Activated CD8-positive, alpha-beta memory T cell treated with anti-CD3 and anti-CD28 coated beads, Interleukin-2, amount 50 U/mL, for 24 hours (primary cell): ENCODE results near the gene GCLC.
A peak's percentile ranks its signal among the peaks of the same experiment; 100 is the strongest.
"Not testable (repeated sequence)": the region's sequence is repeated elsewhere in the genome, so short reads cannot be mapped to it uniquely, and the experiment has no call there.

Experiments used
- DNase-seq: peaks from one replicate; pipeline ENCODE4 v3.0.0-alpha.2; 2020; ENCODE audit errors: extremely low read depth

The GCLC gene

GRCh38 chr6:53544470-53545308 is at the start of gene GCLC:
Gene GCLC, minus strand, starts transcription at chr6:53545101. Its CDS starts 456 bp downstream, at chr6:53544645.
- peak; percentile 76 for DNase-seq

DNA sequence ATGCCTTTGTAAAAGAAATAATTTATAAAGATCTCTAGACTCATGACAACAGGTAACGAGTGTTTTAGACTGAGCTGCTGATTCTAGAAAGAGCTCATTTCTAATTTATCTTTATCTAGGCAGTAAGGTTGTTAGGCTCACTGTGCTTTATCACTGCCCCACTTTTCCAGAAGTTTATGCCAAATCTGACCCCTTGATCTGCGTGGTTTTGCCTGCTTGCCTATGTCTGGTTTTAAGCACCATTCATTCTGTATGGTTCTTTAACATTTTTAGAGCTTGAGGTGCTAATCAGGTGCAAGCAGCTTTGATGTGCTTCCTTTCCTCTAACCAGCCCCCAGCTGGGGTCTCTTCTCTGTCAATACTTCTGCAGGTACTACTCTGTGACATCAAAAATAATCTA is 49.7 kb upstream of the GCLC start:
- no peak for DNase-seq

- no peak for DNase-seq
Measured at GRCh38 chr6:53593001-53593488, 48.1 kb upstream of the GCLC start.

- DNase-seq: no peak
Measured at GRCh38 chr6:53591873-53592272, 47.0 kb upstream of the GCLC start.

GRCh38 chr6:53588816-53589509 is 44.1 kb upstream of the GCLC start:
- DNase-seq: no peak

- DNase-seq: no peak
Measured at GRCh38 chr6:53587291-53587690, 42.4 kb upstream of the GCLC start.

GRCh38 chr6:53585208-53585900 is 40.5 kb upstream of the GCLC start:
- no peak for DNase-seq

GRCh38 chr6:53584726-53585125 is 39.8 kb upstream of the GCLC start:
- no peak for DNase-seq

DNA sequence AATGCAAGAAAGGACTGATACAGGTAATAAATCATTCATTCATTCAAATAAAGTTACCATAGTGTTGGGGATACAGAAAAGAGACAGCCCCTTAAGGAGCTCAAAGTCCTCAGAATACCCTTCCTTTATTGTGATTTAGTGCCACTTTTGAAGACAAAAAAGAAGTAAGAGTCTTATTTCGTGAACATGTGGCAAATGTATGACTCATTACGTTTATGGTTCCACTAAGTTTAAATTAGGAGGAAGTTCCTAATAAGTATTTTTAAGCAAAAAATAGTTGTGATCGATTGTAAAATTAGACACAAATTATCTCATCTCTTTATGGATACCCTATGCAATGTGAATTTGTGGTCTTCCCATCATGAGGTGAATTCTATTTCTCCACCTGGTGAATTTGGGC is 38.5 kb upstream of the GCLC start:
- no peak for DNase-seq

DNA sequence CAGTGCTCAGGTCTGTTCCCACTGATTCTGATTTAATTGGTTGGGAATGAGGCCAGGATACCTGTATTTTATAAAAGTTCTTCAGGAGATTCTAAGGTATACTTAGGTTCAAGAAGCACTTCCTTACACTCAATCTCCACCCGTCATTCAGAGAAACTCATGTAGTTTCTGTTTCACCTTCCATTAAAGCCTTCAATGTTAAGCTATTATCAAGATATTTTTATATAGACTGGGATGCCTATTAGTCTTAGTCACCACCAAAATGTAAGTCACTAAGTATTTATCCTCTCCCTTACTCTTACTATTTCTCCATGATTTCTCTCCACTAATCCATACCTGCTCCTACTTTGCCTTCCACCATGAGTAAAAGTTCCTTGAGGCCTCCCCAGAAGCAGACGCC is 38.1 kb upstream of the GCLC start:
- DNase-seq: no peak

- no peak for DNase-seq
Measured at GRCh38 chr6:53581856-53582255, 37.0 kb upstream of the GCLC start.

DNA sequence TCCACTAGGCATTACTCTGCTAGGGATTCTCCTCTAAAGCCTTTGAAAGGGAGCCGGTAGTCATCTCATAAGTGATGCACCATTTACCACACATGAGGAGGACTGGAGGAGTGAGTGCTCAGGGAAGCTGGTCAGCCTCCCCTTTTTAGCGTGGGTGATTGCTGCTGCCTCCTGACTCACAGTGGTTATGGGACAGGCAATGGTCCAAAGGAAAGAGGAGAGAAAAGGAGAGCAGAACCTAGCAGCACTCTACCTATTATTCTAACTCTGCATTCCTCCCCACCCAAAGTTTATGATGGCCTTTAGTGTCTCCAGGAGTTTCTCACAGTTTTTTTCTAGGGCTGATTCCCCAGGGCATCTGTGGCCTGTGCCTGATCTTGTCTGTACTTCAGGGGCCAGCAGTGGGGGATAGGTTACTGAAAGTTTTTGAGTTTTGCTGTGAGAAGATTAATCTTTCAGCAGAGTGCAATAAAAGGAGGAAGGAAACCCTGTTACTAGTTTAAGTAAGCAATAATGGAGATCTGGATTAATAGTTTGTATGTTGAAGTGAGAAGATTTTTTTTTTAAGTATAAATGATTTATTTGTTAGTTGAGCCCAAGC is 36.4 kb upstream of the GCLC start:
- DNase-seq: no peak

DNA sequence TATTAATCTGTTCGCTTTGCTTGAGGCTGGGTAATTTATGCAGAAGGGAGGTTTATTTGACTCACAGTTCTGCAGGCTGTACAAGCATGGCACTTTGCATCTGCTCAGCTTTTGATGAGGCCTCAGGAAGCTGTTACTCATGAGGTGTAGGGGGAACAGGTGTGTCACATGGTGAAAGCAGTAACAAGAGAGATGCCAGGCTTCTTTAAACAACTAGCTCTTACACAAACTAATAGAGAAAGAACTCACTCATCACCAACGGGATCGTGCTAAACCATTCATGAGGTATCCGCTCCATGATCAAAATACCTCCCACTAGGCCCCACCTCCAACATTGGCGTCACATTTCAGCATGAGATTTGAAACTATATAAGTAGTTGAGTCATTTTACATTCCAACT is 34.4 kb upstream of the GCLC start:
- DNase-seq: peak; percentile 15

DNA sequence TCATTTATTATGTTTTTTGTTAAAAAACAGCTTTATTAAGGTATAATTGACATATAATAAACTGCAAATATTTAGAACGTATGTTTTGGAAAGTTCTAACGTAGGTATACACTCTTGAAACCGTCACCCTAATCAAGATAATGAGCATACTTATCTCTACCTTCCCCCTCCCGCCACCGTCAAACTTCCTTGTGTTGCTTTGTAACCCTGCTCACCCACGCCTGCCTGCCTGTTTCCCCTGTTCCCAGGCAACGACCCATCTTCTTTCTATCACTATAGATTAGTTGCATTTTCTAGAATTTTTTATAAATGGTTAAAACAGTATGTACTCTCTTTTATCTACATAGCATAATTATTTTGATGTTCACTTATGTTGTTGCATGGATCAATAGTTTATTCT is 33.5 kb upstream of the GCLC start:
- DNase-seq: no peak

- no peak for DNase-seq
Measured at GRCh38 chr6:53573299-53573698, 28.4 kb upstream of the GCLC start.

DNA sequence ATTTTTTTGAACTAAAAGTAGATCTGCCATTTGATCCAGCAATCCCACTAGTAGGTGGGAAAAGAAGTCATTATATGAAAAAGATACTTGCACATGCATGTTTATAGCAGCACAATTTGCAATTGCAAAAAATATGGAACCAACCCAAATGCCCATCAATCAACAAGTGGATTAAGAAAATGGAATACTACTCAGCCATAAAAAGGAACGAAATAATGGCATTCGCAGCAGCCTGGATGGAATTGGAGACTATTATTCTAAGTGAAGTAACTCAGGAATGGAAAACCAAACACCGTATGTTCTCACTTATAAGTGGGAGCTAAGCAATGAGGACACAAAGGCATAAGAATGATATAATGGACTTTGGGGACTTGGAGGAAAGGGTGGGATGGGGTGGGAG is 27.5 kb upstream of the GCLC start:
- not testable (repeated sequence) for DNase-seq

DNA sequence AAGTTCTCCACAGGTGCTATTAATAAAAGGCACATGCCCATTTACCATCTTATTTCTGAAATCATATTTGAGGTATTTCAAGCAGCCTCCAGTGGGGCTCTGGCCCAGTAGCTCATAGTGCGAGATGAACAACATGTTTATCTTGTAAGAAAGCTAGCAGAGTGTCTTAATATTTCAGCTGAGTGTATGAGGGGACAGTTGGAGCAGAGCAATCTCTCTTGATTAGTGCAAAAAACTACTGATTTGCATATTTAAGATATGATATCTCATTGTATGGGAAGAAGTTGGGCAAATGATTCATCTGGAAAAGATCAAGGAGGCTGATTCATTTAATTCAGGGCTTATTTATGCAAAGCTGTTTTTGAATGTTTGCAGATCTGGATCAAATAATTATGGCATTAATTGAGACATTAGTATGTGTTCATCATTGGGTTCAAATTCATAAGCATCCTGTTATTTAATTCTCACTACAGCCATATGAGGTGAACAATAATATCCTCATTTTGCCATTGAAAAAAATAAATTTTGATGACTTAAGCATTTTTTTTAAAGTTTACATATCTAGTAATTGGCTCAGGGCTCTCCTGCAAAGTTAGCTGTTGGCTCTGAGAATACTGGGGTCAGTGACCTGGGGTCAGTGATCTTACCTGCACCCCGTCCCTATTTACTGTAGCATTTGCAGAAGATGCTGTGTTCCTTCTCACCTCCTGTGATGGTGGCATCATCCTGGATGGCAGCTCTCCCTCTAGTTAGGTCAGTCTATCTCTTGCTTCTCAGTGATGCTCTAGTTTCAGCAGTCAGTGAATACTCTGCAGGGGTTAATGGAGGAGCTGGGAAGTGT is 24.1 kb upstream of the GCLC start:
- DNase-seq: no peak

GRCh38 chr6:53567701-53568100 is 22.8 kb upstream of the GCLC start:
- no peak for DNase-seq

DNA sequence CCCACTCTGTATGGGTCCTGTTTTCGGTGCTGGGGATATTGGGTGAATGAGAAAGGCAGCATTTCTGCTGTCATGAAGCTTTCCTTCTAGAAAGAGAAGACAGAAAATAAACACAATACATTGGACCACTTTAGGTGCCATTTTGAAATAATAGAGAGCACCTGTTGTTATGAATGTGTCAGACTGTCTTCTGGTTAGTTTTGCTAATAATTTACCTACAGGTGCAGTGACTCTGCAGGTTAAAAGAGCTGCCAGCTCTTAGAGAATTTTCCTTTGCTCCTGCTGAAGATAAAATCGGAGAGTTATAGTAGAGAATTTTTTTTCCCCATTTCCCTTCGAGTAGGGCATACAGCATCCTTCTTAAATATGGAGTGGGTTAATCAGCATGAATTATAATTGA is 21.9 kb upstream of the GCLC start:
- DNase-seq: no peak

GRCh38 chr6:53565886-53566285 is 21.0 kb upstream of the GCLC start:
- no peak for DNase-seq

DNA sequence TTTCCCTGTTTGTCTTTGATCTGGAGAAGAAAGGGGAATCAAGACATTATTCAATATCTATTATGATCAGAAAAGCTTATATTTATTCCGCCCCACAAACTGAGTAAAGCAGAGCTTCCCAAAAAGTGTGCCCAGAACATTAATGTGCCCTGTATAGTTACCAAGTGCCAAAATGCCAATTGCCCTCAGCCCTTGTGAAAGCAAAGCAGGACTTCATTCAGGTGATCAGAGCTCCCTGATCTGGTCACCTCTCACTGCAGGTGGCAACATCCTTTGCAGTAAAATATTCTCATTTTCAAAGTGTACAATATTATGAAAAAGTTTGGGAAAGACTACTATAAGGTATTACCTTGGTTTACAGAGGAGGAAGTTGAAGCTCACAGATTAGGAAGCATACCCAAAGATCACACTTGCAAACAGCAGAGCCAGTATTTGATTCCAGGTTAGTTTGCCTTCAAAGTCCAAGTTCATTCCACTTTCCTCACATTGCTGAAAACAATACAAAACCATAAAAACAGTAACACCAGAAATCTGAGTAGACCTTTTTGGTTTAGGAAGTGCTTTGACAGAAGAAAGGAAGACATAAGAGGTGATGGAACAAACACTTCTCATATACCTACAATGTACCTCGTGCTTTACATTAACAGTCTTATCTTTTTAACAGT is 19.6 kb upstream of the GCLC start:
- DNase-seq: no peak
